ENCODE results near the gene MMAB. TPM values are rescaled to one million over a fixed set of nuclear protein-coding genes. Genes with fewer than 3 reads are reported as not detected.

The MMAB gene
- polyA plus RNA-seq, 4 donors: 35.0 to 44.9 (median 37.5) TPM

DNA sequence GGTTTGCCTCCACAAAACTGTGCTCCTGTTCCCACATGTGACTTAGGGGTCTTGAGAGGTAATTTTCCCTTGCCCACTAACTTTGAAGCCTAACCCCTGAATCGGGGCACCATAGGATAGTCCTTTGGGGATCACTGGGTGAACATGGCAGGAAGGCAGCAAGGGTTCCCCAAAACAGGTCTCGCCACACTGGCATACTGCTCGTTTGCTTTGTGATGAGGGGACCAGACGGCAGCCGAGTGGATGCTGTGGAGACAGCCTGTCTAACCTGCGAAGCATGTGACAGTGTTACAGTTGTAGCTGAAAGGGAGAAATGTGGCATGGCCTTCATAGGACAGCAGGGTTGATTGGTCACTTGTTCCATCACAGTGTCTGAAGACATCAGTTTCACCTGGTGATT lies 53.5 kb downstream of the MMAB start:
- no peak for DNase-seq (ENCODE audit: low read depth in 4 of 4, low spot score in 2 of 4)

GRCh38 chr12:109518820-109519665 lies 54.3 kb downstream of the MMAB start:
- peak in 3 of 4 donors; percentile 18 to 37 (median 35) for DNase-seq (ENCODE audit: low read depth in 4 of 4, low spot score in 2 of 4)

GRCh38 chr12:109517619-109518018 lies 55.7 kb downstream of the MMAB start:
- no peak for DNase-seq (ENCODE audit: low read depth in 4 of 4, low spot score in 2 of 4)

- no peak for DNase-seq (ENCODE audit: low read depth in 4 of 4, low spot score in 2 of 4)
These were observed 59.3 kb downstream of the MMAB start for GRCh38 chr12:109513977-109514376.

DNA sequence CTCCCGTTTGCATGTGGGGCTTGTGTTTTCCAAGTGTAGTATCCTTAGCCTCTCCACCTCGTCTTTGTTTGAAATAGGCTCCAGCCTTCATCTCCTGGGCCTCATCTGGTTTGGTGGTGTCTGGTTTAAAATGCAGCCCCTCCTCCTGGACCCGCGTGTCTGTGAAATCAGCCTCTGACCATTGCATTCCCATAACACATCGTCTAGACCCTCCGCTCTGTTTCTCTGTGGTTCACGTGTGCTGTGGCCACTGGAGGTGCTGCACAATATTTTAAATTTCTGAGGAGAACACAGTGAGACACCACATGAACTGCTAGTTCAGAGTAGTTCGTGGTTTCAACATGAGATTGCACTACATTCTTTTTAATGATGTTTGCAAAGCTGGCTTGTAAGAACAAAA lies 60.3 kb downstream of the MMAB start:
- no peak for DNase-seq (ENCODE audit: low read depth in 4 of 4, low spot score in 2 of 4)

DNA sequence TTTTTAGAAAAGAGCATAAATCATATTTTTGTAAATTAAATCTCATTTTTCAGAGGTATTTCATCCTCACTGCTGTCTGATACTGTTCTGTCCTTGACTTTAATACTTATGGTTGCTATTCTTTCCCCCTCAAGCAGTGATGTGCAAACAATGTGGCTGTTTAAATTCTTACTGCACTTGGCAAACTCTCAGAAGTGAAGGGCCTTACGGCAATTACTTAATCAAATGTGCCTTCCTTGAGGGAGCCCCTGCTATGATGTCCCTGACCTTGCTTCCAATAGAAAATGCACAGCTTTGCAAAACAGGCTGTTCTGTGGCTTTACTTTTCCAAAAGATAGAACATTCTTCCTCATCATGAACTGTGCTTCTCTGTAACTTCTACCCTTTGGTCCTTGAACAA lies 60.7 kb downstream of the MMAB start:
- no peak for DNase-seq (ENCODE audit: low read depth in 4 of 4, low spot score in 2 of 4)

- no peak for DNase-seq (ENCODE audit: low read depth in 4 of 4, low spot score in 2 of 4)
These were observed 63.1 kb downstream of the MMAB start for GRCh38 chr12:109510196-109510595.

DNA sequence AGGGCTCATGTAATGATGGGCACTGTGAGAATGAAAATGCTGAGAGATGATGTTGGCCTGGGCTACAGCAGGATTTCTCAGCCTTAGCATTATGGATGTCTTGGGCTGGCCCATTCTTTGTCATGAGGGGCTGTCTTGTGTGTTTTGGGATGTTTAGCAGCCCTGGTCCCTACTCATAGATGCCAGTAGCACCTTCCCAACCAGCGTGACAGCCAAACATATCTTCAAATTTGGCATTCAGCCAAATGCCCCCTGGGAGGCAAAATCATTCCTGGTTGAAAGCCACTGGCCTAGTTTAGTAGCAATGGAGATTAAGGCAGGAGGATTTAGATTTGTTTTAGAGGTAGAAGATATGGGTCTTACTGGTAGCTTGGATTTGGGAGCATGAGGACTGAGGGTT lies 69.2 kb downstream of the MMAB start:
- no peak for DNase-seq (ENCODE audit: low read depth in 4 of 4, low spot score in 2 of 4)

Other genes with a start within 250 kb of the MMAB start
- 1 to 10 TPM in 3 of 4 donors, under 1 TPM in 1; 0.89 to 2.7 (median 2.2) TPM for gene MYO1H, start 225.6 kb downstream of the MMAB start, polyA plus RNA-seq (ENCODE audit: insufficient read length in 4 of 4)
- 10 to 100 TPM; 50.9 to 59.7 (median 54.9) TPM for gene KCTD10, start 96.2 kb downstream of the MMAB start, polyA plus RNA-seq (ENCODE audit: insufficient read length in 4 of 4)
- gene UBE3B, start 95.9 kb downstream of the MMAB start, polyA plus RNA-seq (ENCODE audit: insufficient read length in 4 of 4): 10 to 100 TPM; 24.8 to 39.3 (median 35.2) TPM
- gene MVK, start 290 bp upstream of the MMAB start, polyA plus RNA-seq (ENCODE audit: insufficient read length in 4 of 4): 10 to 100 TPM; 20.3 to 24.7 (median 22.1) TPM
- 10 to 100 TPM in 1 of 4 donors, 1 to 10 TPM in 3; 6.8 to 11.2 (median 8.1) TPM for gene FAM222A, start 140.3 kb upstream of the MMAB start, polyA plus RNA-seq (ENCODE audit: insufficient read length in 4 of 4)